CD4-positive, CD25-positive, alpha-beta regulatory T cell (primary cell): ENCODE results near the gene IL15. TPM values are rescaled to one million over a fixed set of nuclear protein-coding genes. Genes with fewer than 3 reads are reported as not detected.
"Not testable (repeated sequence)": the region's sequence is repeated elsewhere in the genome, so short reads cannot be mapped to it uniquely, and the experiment has no call there.

ENCODE experiments used
- ATAC-seq, 2 donors: fragments of 150-1000 bp; cut with Tn5 transposase; one replicate each; pipeline ENCODE4 v1.10.0; 2021; ENCODE audit warnings: low read depth in 2 of 2, moderate number of reproducible peaks in 2 of 2, moderate library complexity in 1 of 2
- DNase-seq, 3 donors: peaks; one replicate each; pipeline versions ENCODE4 v3.0.0 to v3.0.0-alpha.2; 2012 to 2022; ENCODE audit warnings: mixed read lengths in 1 of 3
- H3K27ac ChIP-seq: one replicate; pipeline ENCODE4 v1.7.0; 2013; ENCODE audit warnings: mild to moderate bottlenecking, low read length; ENCODE audit not compliant: insufficient read depth, poor library complexity, severe bottlenecking
- H3K27me3 ChIP-seq: one replicate; pipeline ENCODE4 v1.7.0; 2013; ENCODE audit warnings: low read length; ENCODE audit not compliant: control insufficient read depth, insufficient read depth
- H3K36me3 ChIP-seq: one replicate; pipeline ENCODE4 v1.7.0; 2013; ENCODE audit warnings: mild to moderate bottlenecking, low read length, moderate library complexity; ENCODE audit not compliant: control insufficient read depth, insufficient read depth
- H3K4me1 ChIP-seq: 2 replicates; pipeline ENCODE4 v1.7.0; 2013; ENCODE audit warnings: mild to moderate bottlenecking, low read length; ENCODE audit not compliant: insufficient read depth, control insufficient read depth, poor library complexity, severe bottlenecking
- H3K4me3 ChIP-seq: one replicate; pipeline ENCODE4 v1.7.0; 2013; ENCODE audit warnings: low read depth, mild to moderate bottlenecking, low read length, moderate library complexity
- H3K9me3 ChIP-seq, 2 experiments: 1 replicate in 1 of 2; 2 replicates in 1 of 2; pipeline ENCODE4 v1.7.0; 2013; ENCODE audit warnings: low read length in 2 of 2, mild to moderate bottlenecking in 1 of 2, moderate library complexity in 1 of 2; ENCODE audit not compliant: control insufficient read depth in 2 of 2
- H3K27ac Mint-ChIP-seq, 3 donors: one replicate each; pipeline ENCODE4 v1.8.0; 2020 to 2022; ENCODE audit warnings: mild to moderate bottlenecking in 3 of 3, mixed read lengths in 3 of 3, moderate library complexity in 2 of 3
- H3K27me3 Mint-ChIP-seq: one replicate; pipeline ENCODE4 v1.8.0; 2022; ENCODE audit warnings: mild to moderate bottlenecking, mixed read lengths
- H3K36me3 Mint-ChIP-seq: one replicate; pipeline ENCODE4 v1.8.0; 2020; ENCODE audit warnings: mixed read lengths
- H3K4me1 Mint-ChIP-seq, 4 donors: one replicate each; pipeline ENCODE4 v1.8.0; 2020 to 2022; ENCODE audit warnings: mixed read lengths in 4 of 4, mild to moderate bottlenecking in 1 of 4
- H3K4me3 Mint-ChIP-seq, 4 donors: one replicate each; pipeline ENCODE4 v1.8.0; 2020 to 2022; ENCODE audit warnings: mild to moderate bottlenecking in 4 of 4, mixed read lengths in 4 of 4, moderate library complexity in 3 of 4
- H3K9me3 Mint-ChIP-seq, 7 donors: one replicate each; pipeline ENCODE4 v1.8.0; 2020 to 2022; ENCODE audit warnings: mixed read lengths in 7 of 7, mild to moderate bottlenecking in 3 of 7, moderate library complexity in 2 of 7
- polyA plus RNA-seq, 4 donors: library from polyadenylated mRNA; unstranded; fragments of 300-500 nt; fragmentation: Illumina TruSeq; gene quantifications; one replicate each; pipeline ENCODE4 v1.2.3, GENCODE V29; 2021
- total RNA-seq: library from RNA; stranded (reverse); gene quantifications from one replicate; pipeline ENCODE4 v1.2.3, GENCODE V29; 2022

IL15 gene, protein sequence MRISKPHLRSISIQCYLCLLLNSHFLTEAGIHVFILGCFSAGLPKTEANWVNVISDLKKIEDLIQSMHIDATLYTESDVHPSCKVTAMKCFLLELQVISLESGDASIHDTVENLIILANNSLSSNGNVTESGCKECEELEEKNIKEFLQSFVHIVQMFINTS
- total RNA-seq = 2.3 TPM
- polyA plus RNA-seq = 1 to 10 TPM in 2 of 4 donors, under 1 TPM in 2; 0.52 to 2.0 (median 1.1) TPM

DNA sequence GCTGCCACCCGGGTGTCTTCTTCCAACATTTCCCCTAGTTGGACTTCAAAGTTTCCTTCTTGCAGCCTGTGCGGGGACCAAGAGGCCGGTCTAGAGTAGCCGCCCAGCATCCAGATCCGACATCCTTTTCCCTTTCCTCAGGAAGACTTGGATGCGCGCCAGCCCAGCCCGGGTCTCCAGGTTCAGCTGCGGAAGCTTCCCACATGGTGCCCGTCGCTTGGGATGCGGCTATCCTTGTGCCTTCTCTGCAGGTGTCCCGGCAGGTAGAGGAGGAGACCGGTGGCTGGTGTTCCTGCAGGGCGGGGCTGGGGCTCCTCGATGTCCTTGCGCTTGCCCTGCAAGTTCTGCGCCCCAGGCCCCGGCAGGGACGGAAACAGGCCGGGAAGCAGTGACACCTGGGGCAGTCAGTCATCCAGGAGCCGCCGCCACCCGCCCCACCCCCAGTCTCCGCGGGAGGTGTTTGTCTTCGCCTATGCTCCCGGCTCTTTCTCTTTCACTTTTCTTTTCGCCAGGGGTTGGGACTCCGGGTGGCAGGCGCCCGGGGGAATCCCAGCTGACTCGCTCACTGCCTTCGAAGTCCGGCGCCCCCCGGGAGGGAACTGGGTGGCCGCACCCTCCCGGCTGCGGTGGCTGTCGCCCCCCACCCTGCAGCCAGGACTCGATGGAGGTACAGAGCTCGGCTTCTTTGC lies at the start of gene IL15:
IL15 (plus strand) TSS at position 502 of the 689 bp plus-strand sequence. CDS start 82,882 bp downstream, outside the sequence.
- Mint-ChIP-seq H3K4me1 (peaks cover 0 to 13% (median 1%) of the 10 kb centered on the region in 4 donors), H3K36me3 (no peaks in the 10 kb centered on the region), H3K9me3 (peaks cover 0 to 2% (median 0%) of the 10 kb centered on the region in 7 donors), H3K27me3 (peaks cover 12% of the 10 kb centered on the region), H3K27ac (peak within 1 kb of the TSS in 1 of 3 donors; percentile 88), H3K4me3 (peak within 1 kb of the TSS; percentile 90 to 96 (median 92))
- H3K36me3 ChIP-seq = no peaks in the 10 kb centered on the region
- H3K27me3 ChIP-seq = peaks cover 12% of the 10 kb centered on the region
- peak; percentile 14 to 70 (median 14) for DNase-seq
- peak; percentile 48 to 59 for ATAC-seq
- H3K27ac ChIP-seq = no peak within 1 kb of the TSS
- H3K4me3 ChIP-seq = peak within 1 kb of the TSS; percentile 67
- no peaks in the 10 kb centered on the region for H3K9me3 ChIP-seq
- peaks cover 12% of the 10 kb centered on the region for H3K4me1 ChIP-seq

DNA sequence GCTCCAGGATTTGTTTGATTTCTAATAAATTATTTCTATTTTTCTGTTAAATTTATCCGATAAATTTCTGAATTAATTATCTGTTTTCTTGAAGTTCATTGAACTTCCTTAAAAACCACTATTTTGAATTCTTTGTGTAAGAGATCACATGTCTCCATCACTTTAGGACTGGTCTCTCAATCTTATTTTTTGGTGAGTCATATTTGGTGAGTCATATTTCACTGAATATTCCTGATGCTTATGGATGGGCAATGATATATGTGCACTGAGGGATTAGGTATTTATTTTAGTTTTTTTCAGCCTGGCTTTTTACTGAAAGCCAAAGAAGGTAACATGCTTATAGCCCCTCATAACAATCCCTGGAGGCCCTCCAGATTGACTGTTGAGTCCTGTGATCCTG lies 48.5 kb upstream of the IL15 start:
- Histone ChIP-seq H3K36me3 (no peaks in the 10 kb centered on the region), H3K4me1 (no peaks in the 10 kb centered on the region), H3K27ac (no peak overlapping the region), H3K9me3 (peaks cover 0 to 4% of the 10 kb centered on the region in 2 experiments), H3K4me3 (no peak overlapping the region), H3K27me3 (no peaks in the 10 kb centered on the region)
- Mint-ChIP-seq H3K36me3 (no peaks in the 10 kb centered on the region), H3K27me3 (no peaks in the 10 kb centered on the region), H3K4me3 (no peak overlapping the region), H3K27ac (no peak overlapping the region), H3K4me1 (no peaks in the 10 kb centered on the region), H3K9me3 (peaks cover 0 to 26% (median 3%) of the 10 kb centered on the region in 7 donors)
- ATAC-seq = no peak
- DNase-seq = no peak

- H3K9me3 Mint-ChIP-seq = peaks cover 0 to 11% (median 1%) of the 10 kb centered on the region in 7 donors
- DNase-seq = no peak
- H3K36me3 ChIP-seq = no peaks in the 10 kb centered on the region
- no peaks in the 10 kb centered on the region for H3K27me3 ChIP-seq
- H3K27me3 Mint-ChIP-seq = no peaks in the 10 kb centered on the region
- peaks cover 0 to 4% of the 10 kb centered on the region in 2 experiments for H3K9me3 ChIP-seq
- H3K36me3 Mint-ChIP-seq = no peaks in the 10 kb centered on the region
- H3K4me3 Mint-ChIP-seq = no peak overlapping the region
- H3K4me1 Mint-ChIP-seq = no peaks in the 10 kb centered on the region
- no peak overlapping the region for H3K4me3 ChIP-seq
- no peak for ATAC-seq
- no peak overlapping the region for H3K27ac Mint-ChIP-seq
- H3K27ac ChIP-seq = no peak overlapping the region
- H3K4me1 ChIP-seq = no peaks in the 10 kb centered on the region
These were observed 40.9 kb upstream of the IL15 start for GRCh38 chr4:141595531-141595930.

GRCh38 chr4:141599853-141600252 lies 36.5 kb upstream of the IL15 start:
- Histone ChIP-seq H3K27me3 (no peaks in the 10 kb centered on the region), H3K9me3 (no peaks in the 10 kb centered on the region), H3K36me3 (no peaks in the 10 kb centered on the region), H3K4me1 (no peaks in the 10 kb centered on the region), H3K27ac (no peak overlapping the region), H3K4me3 (no peak overlapping the region)
- Mint-ChIP-seq H3K9me3 (peaks cover 0 to 4% (median 2%) of the 10 kb centered on the region in 7 donors), H3K27me3 (no peaks in the 10 kb centered on the region), H3K4me1 (peaks cover 0 to 3% (median 0%) of the 10 kb centered on the region in 4 donors), H3K36me3 (no peaks in the 10 kb centered on the region), H3K4me3 (no peak overlapping the region), H3K27ac (no peak overlapping the region)
- DNase-seq = no peak
- no peak for ATAC-seq

DNA sequence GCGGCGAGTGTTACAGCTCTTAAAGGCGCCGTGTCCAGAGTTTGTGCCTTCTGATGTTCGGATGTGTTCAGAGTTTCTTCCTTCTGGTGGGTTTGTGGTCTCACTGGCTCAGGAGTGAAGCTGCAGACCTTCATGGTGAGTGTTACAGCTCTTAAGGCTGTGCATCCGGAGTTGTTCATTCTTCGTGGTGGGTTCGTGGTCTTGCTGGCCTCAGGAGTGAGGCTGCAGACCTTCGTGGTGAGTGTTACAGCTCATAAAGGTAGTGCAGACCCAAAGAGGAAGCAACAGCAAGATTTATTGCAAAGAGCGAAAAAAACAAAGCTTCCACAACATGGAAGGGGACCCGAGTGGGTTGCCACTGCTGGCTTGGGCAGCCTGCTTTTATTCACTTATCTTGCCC lies 31.7 kb upstream of the IL15 start:
- H3K27ac Mint-ChIP-seq, H3K27me3 Mint-ChIP-seq: not testable (repeated sequence)
- peak overlapping the region in 1 of 4 donors; percentile 69 for H3K4me3 Mint-ChIP-seq

GRCh38 chr4:141605425-141605856 lies 30.9 kb upstream of the IL15 start:
- Mint-ChIP-seq H3K36me3 (no peaks in the 10 kb centered on the region), H3K27me3 (no peaks in the 10 kb centered on the region), H3K4me1 (peaks cover 0 to 3% (median 0%) of the 10 kb centered on the region in 4 donors), H3K4me3 (no peak overlapping the region), H3K27ac (no peak overlapping the region), H3K9me3 (peaks cover 0 to 4% (median 1%) of the 10 kb centered on the region in 7 donors)
- H3K27ac ChIP-seq = no peak overlapping the region
- H3K36me3 ChIP-seq = no peaks in the 10 kb centered on the region
- H3K4me1 ChIP-seq = no peaks in the 10 kb centered on the region
- no peak for DNase-seq
- H3K27me3 ChIP-seq = no peaks in the 10 kb centered on the region
- ATAC-seq = no peak
- H3K9me3 ChIP-seq = no peaks in the 10 kb centered on the region
- H3K4me3 ChIP-seq = no peak overlapping the region

More for the DNA sequence above, 31.7 kb upstream of the IL15 start:
- DNase-seq, H3K4me1 ChIP-seq, H3K36me3 Mint-ChIP-seq, H3K9me3 ChIP-seq, H3K27me3 ChIP-seq, ATAC-seq, H3K4me1 Mint-ChIP-seq, H3K27ac ChIP-seq, H3K36me3 ChIP-seq, H3K9me3 Mint-ChIP-seq, H3K4me3 ChIP-seq: not testable (repeated sequence)

- DNase-seq = no peak
These were observed 27.1 kb upstream of the IL15 start for GRCh38 chr4:141609243-141609642.

More at GRCh38 chr4:141609243-141609642, 27.1 kb upstream of the IL15 start:
- Histone ChIP-seq H3K4me3 (no peak overlapping the region), H3K27me3 (no peaks in the 10 kb centered on the region), H3K36me3 (no peaks in the 10 kb centered on the region), H3K27ac (no peak overlapping the region), H3K4me1 (no peaks in the 10 kb centered on the region), H3K9me3 (no peaks in the 10 kb centered on the region)
- ATAC-seq = no peak
- Mint-ChIP-seq H3K27ac (no peak overlapping the region), H3K9me3 (peaks cover 0 to 4% (median 0%) of the 10 kb centered on the region in 7 donors), H3K27me3 (no peaks in the 10 kb centered on the region), H3K36me3 (no peaks in the 10 kb centered on the region), H3K4me3 (no peak overlapping the region), H3K4me1 (peaks cover 0 to 3% (median 0%) of the 10 kb centered on the region in 4 donors)
